GM19099 (cell line): Measurements from ENCODE around the gene LURAP1L.

ENCODE experiments used
- POLR2A ChIP-seq: IDR thresholded peaks from 3 replicates; pipeline ENCODE4 v1.6.1; 2011; ENCODE audit warnings: low read depth; ENCODE audit not compliant: insufficient read length; ENCODE audit errors: extremely low read depth

The LURAP1L gene

GRCh38 chr9:12856603-12857002, 81.8 kb downstream of the LURAP1L start:
- TF ChIP-seq POLR2A, result no peak

- TF ChIP-seq POLR2A, result no peak
Observed at GRCh38 chr9:12859704-12860251, 85.0 kb downstream of the LURAP1L start.

- no peak for TF ChIP-seq POLR2A
Observed at GRCh38 chr9:12860998-12861397, 86.2 kb downstream of the LURAP1L start.

GRCh38 chr9:12862611-12863410, 88.0 kb downstream of the LURAP1L start:
- TF ChIP-seq POLR2A, result no peak

GRCh38 chr9:12863618-12864017, 88.8 kb downstream of the LURAP1L start:
- no peak for TF ChIP-seq POLR2A
